ENCODE results near the gene EGFR.

Gene EGFR

GRCh38 chr7:55231736-55232280 lies 213.0 kb downstream of the EGFR start:
- Histone ChIP-seq H3K4me1 (ENCODE audit: control insufficient read depth, insufficient read depth, low read length) (no peaks in the 10 kb centered on the region), H3K4me3 (ENCODE audit: low read length) (no peak overlapping the region), H3K36me3 (ENCODE audit: control insufficient read depth, insufficient read depth, low read length) (no peaks in the 10 kb centered on the region), H3K9me3 (ENCODE audit: control insufficient read depth, low read length) (no peaks in the 10 kb centered on the region), H3K27me3 (ENCODE audit: control insufficient read depth, insufficient read depth, low read length) (no peaks in the 10 kb centered on the region), H3K9ac (ENCODE audit: low read length) (no peak overlapping the region)

GRCh38 chr7:55233001-55233400 lies 214.2 kb downstream of the EGFR start:
- Histone ChIP-seq H3K27me3 (ENCODE audit: control insufficient read depth, insufficient read depth, low read length) (no peaks in the 10 kb centered on the region), H3K4me3 (ENCODE audit: low read length) (no peak overlapping the region), H3K36me3 (ENCODE audit: control insufficient read depth, insufficient read depth, low read length) (no peaks in the 10 kb centered on the region), H3K9me3 (ENCODE audit: control insufficient read depth, low read length) (no peaks in the 10 kb centered on the region), H3K4me1 (ENCODE audit: control insufficient read depth, insufficient read depth, low read length) (no peaks in the 10 kb centered on the region), H3K9ac (ENCODE audit: low read length) (no peak overlapping the region)

GRCh38 chr7:55234408-55234807 lies 215.6 kb downstream of the EGFR start:
- Histone ChIP-seq H3K27me3 (ENCODE audit: control insufficient read depth, insufficient read depth, low read length) (no peaks in the 10 kb centered on the region), H3K9ac (ENCODE audit: low read length) (no peak overlapping the region), H3K4me3 (ENCODE audit: low read length) (no peak overlapping the region)

GRCh38 chr7:55235115-55235514 lies 216.3 kb downstream of the EGFR start:
- Histone ChIP-seq H3K9me3 (ENCODE audit: control insufficient read depth, low read length) (no peaks in the 10 kb centered on the region), H3K9ac (ENCODE audit: low read length) (no peak overlapping the region), H3K4me1 (ENCODE audit: control insufficient read depth, insufficient read depth, low read length) (no peaks in the 10 kb centered on the region), H3K36me3 (ENCODE audit: control insufficient read depth, insufficient read depth, low read length) (no peaks in the 10 kb centered on the region), H3K27me3 (ENCODE audit: control insufficient read depth, insufficient read depth, low read length) (no peaks in the 10 kb centered on the region), H3K4me3 (ENCODE audit: low read length) (no peak overlapping the region)

More at GRCh38 chr7:55234408-55234807, 215.6 kb downstream of the EGFR start:
- Histone ChIP-seq H3K36me3 (ENCODE audit: control insufficient read depth, insufficient read depth, low read length) (no peaks in the 10 kb centered on the region), H3K4me1 (ENCODE audit: control insufficient read depth, insufficient read depth, low read length) (no peaks in the 10 kb centered on the region), H3K9me3 (ENCODE audit: control insufficient read depth, low read length) (no peaks in the 10 kb centered on the region)

- no peaks in the 10 kb centered on the region for H3K9me3 ChIP-seq (ENCODE audit: control insufficient read depth, low read length)
- no peaks in the 10 kb centered on the region for H3K27me3 ChIP-seq (ENCODE audit: control insufficient read depth, insufficient read depth, low read length)
- H3K4me1 ChIP-seq (ENCODE audit: control insufficient read depth, insufficient read depth, low read length) = no peaks in the 10 kb centered on the region
- H3K36me3 ChIP-seq (ENCODE audit: control insufficient read depth, insufficient read depth, low read length) = no peaks in the 10 kb centered on the region
- H3K9ac ChIP-seq (ENCODE audit: low read length) = no peak overlapping the region
- H3K4me3 ChIP-seq (ENCODE audit: low read length) = no peak overlapping the region
These were observed 217.0 kb downstream of the EGFR start for GRCh38 chr7:55235801-55236200.

GRCh38 chr7:55236476-55236875 lies 217.7 kb downstream of the EGFR start:
- H3K27me3 ChIP-seq (ENCODE audit: control insufficient read depth, insufficient read depth, low read length) = no peaks in the 10 kb centered on the region
- H3K4me3 ChIP-seq (ENCODE audit: low read length) = no peak overlapping the region
- H3K36me3 ChIP-seq (ENCODE audit: control insufficient read depth, insufficient read depth, low read length) = no peaks in the 10 kb centered on the region
- no peak overlapping the region for H3K9ac ChIP-seq (ENCODE audit: low read length)
- no peaks in the 10 kb centered on the region for H3K9me3 ChIP-seq (ENCODE audit: control insufficient read depth, low read length)
- no peaks in the 10 kb centered on the region for H3K4me1 ChIP-seq (ENCODE audit: control insufficient read depth, insufficient read depth, low read length)

GRCh38 chr7:55237156-55237893 lies 218.5 kb downstream of the EGFR start:
- H3K4me3 ChIP-seq (ENCODE audit: low read length) = no peak overlapping the region
- H3K9me3 ChIP-seq (ENCODE audit: control insufficient read depth, low read length) = no peaks in the 10 kb centered on the region
- H3K36me3 ChIP-seq (ENCODE audit: control insufficient read depth, insufficient read depth, low read length) = no peaks in the 10 kb centered on the region
- no peaks in the 10 kb centered on the region for H3K27me3 ChIP-seq (ENCODE audit: control insufficient read depth, insufficient read depth, low read length)
- no peak overlapping the region for H3K9ac ChIP-seq (ENCODE audit: low read length)
- no peaks in the 10 kb centered on the region for H3K4me1 ChIP-seq (ENCODE audit: control insufficient read depth, insufficient read depth, low read length)

- Histone ChIP-seq H3K27me3 (ENCODE audit: control insufficient read depth, insufficient read depth, low read length) (no peaks in the 10 kb centered on the region), H3K36me3 (ENCODE audit: control insufficient read depth, insufficient read depth, low read length) (no peaks in the 10 kb centered on the region), H3K9ac (ENCODE audit: low read length) (no peak overlapping the region), H3K9me3 (ENCODE audit: control insufficient read depth, low read length) (no peaks in the 10 kb centered on the region), H3K4me1 (ENCODE audit: control insufficient read depth, insufficient read depth, low read length) (no peaks in the 10 kb centered on the region), H3K4me3 (ENCODE audit: low read length) (no peak overlapping the region)
These were observed 220.6 kb downstream of the EGFR start for GRCh38 chr7:55239406-55239805.

- Histone ChIP-seq H3K9ac (ENCODE audit: low read length) (no peak overlapping the region), H3K4me3 (ENCODE audit: low read length) (no peak overlapping the region), H3K27me3 (ENCODE audit: control insufficient read depth, insufficient read depth, low read length) (no peaks in the 10 kb centered on the region), H3K9me3 (ENCODE audit: control insufficient read depth, low read length) (no peaks in the 10 kb centered on the region), H3K4me1 (ENCODE audit: control insufficient read depth, insufficient read depth, low read length) (peaks cover 6% of the 10 kb centered on the region), H3K36me3 (ENCODE audit: control insufficient read depth, insufficient read depth, low read length) (no peaks in the 10 kb centered on the region)
These were observed 221.8 kb downstream of the EGFR start for GRCh38 chr7:55240418-55241142.

GRCh38 chr7:55241958-55242357 lies 223.1 kb downstream of the EGFR start:
- no peaks in the 10 kb centered on the region for H3K9me3 ChIP-seq (ENCODE audit: control insufficient read depth, low read length)
- H3K9ac ChIP-seq (ENCODE audit: low read length) = no peak overlapping the region
- H3K36me3 ChIP-seq (ENCODE audit: control insufficient read depth, insufficient read depth, low read length) = no peaks in the 10 kb centered on the region
- no peaks in the 10 kb centered on the region for H3K27me3 ChIP-seq (ENCODE audit: control insufficient read depth, insufficient read depth, low read length)
- H3K4me1 ChIP-seq (ENCODE audit: control insufficient read depth, insufficient read depth, low read length) = peaks cover 6% of the 10 kb centered on the region
- no peak overlapping the region for H3K4me3 ChIP-seq (ENCODE audit: low read length)

GRCh38 chr7:55242613-55243012 lies 223.8 kb downstream of the EGFR start:
- no peaks in the 10 kb centered on the region for H3K36me3 ChIP-seq (ENCODE audit: control insufficient read depth, insufficient read depth, low read length)
- no peaks in the 10 kb centered on the region for H3K27me3 ChIP-seq (ENCODE audit: control insufficient read depth, insufficient read depth, low read length)
- no peaks in the 10 kb centered on the region for H3K9me3 ChIP-seq (ENCODE audit: control insufficient read depth, low read length)
- H3K4me3 ChIP-seq (ENCODE audit: low read length) = no peak overlapping the region
- H3K9ac ChIP-seq (ENCODE audit: low read length) = no peak overlapping the region
- peaks cover 6% of the 10 kb centered on the region for H3K4me1 ChIP-seq (ENCODE audit: control insufficient read depth, insufficient read depth, low read length)

- H3K4me1 ChIP-seq (ENCODE audit: control insufficient read depth, insufficient read depth, low read length) = peaks cover 6% of the 10 kb centered on the region
- H3K27me3 ChIP-seq (ENCODE audit: control insufficient read depth, insufficient read depth, low read length) = no peaks in the 10 kb centered on the region
- no peaks in the 10 kb centered on the region for H3K9me3 ChIP-seq (ENCODE audit: control insufficient read depth, low read length)
- no peaks in the 10 kb centered on the region for H3K36me3 ChIP-seq (ENCODE audit: control insufficient read depth, insufficient read depth, low read length)
- H3K9ac ChIP-seq (ENCODE audit: low read length) = no peak overlapping the region
- H3K4me3 ChIP-seq (ENCODE audit: low read length) = no peak overlapping the region
These were observed 225.4 kb downstream of the EGFR start for GRCh38 chr7:55244006-55244745.

Measured in mucosa of stomach (tissue), 1 donor.